Stimulated activated CD4-positive, alpha-beta T cell treated with anti-CD3 and anti-CD28 coated beads, Interleukin-2, amount 100 ng/mL, for 24 hours (primary cell): ENCODE data around the gene ZSWIM3.
"Not testable (repeated sequence)": the region's sequence is repeated elsewhere in the genome, so short reads cannot be mapped to it uniquely, and the experiment has no call there.

Source experiments
- DNase-seq, 2 donors: peaks; one replicate each; pipeline ENCODE4 v3.0.0-alpha.2; 2020

The ZSWIM3 gene

DNA sequence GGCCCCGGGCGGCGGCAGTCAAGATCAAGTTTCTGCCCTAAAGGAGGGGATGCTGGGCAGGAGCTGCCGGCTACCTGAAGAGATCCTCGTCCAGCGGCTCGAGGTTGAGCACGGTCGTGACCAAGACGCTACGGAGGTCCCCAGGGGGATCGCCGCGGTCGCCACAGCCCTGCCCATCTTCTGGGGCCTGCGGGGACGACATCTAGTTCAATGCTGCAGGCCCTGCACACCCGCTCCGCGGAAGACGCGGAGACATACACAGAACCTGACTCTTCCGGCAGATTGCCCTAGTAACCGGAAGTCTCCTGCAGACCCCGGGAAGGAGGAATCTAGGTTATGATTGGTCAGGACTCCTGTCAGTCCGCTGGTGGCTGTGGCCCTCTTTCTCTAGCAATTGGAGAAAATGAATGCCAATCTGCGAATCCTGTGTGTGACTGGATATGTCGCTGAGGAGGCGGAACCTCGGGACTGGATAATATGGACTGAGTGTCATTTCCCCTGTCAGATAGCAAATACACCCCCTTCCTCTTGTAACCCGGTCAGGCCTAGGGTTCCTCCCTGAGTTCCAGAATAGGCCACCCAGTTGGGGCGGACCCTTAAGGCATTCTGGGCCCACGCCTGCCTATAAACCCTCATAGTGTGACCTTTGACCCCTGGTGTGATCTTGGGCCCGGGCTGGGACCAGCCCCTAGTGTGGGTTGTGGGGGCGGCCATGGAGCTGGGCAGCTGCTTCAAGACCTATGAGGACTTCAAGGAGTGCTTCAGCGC is at the start of gene ZSWIM3, which contains the start of gene ACOT8:
TSS of gene ZSWIM3 (plus strand) at position 501 of the 768 bp plus-strand sequence. CDS start at position 713, 212 bp downstream.
TSS of gene ACOT8 (minus strand) at position 279 of the 768 bp plus-strand sequence. CDS start at position 202, 77 bp downstream.
- DNase-seq, result peak; percentile 85 to 92

- no peak for DNase-seq
Observed at GRCh38 chr20:45810191-45810970, 47.0 kb upstream of the ZSWIM3 start.

DNA sequence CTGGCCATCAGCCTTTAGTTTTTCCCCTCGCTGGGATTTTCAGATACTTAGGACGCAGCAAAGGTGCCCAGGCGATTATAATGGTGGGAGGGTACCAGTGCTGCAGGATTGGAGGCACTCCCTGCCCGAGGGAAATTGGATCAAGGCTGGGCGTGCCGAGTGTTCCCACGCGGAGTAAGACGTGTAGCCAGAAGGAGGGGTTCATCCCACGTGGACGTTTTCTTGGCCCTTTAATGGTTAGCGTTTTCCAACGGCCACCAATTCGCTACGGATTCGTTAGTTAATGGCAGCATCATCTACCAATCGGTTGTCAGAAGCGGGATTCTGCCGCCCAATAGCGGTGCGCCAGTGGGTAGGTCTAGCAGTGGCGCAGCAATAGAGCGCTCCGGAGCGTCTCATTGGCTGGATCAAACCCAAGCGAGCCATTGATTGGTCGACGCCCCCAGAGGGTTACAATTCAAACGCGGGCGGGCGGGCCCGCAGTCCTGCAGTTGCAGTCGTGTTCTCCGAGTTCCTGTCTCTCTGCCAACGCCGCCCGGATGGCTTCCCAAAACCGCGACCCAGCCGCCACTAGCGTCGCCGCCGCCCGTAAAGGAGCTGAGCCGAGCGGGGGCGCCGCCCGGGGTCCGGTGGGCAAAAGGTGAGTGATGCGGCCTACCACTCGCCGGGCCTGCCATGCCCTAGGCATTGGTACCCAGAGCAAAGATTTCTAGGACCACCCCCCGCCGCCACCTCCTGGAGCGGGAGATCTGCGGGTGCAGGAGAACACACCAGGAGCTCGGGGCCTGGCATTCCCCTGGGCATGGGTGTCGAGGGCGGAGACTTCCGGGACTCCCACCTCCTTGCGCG is 45.0 kb upstream of the ZSWIM3 start, which contains the start of gene UBE2C:
TSS of gene UBE2C (plus strand) at position 488 of the 849 bp plus-strand sequence. CDS start at position 540, 52 bp downstream.
- DNase-seq, result peak; percentile 93 to 94

DNA sequence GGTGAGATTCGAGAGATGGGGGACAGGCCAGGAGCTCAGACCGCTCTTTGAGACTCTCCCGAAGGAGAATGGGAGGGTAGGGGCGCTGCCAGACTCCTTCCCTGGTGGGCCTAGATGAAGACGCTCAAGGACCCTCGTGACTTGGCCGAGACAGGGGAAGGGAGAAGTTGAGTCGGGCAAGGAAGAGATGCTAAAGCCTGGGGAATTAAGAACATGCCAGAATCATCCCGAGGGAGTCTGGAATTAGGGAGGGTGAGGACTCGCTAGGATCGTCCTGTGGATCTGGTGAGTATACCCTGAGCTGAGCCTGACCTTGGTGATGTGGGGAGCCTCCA is 44.4 kb upstream of the ZSWIM3 start:
- no peak for DNase-seq

- DNase-seq, result no peak
Observed at GRCh38 chr20:45813489-45813888, 43.9 kb upstream of the ZSWIM3 start.

- no peak for DNase-seq
Observed at GRCh38 chr20:45814314-45814713, 43.1 kb upstream of the ZSWIM3 start.

GRCh38 chr20:45816951-45817350 is 40.5 kb upstream of the ZSWIM3 start:
- DNase-seq, result no peak

DNA sequence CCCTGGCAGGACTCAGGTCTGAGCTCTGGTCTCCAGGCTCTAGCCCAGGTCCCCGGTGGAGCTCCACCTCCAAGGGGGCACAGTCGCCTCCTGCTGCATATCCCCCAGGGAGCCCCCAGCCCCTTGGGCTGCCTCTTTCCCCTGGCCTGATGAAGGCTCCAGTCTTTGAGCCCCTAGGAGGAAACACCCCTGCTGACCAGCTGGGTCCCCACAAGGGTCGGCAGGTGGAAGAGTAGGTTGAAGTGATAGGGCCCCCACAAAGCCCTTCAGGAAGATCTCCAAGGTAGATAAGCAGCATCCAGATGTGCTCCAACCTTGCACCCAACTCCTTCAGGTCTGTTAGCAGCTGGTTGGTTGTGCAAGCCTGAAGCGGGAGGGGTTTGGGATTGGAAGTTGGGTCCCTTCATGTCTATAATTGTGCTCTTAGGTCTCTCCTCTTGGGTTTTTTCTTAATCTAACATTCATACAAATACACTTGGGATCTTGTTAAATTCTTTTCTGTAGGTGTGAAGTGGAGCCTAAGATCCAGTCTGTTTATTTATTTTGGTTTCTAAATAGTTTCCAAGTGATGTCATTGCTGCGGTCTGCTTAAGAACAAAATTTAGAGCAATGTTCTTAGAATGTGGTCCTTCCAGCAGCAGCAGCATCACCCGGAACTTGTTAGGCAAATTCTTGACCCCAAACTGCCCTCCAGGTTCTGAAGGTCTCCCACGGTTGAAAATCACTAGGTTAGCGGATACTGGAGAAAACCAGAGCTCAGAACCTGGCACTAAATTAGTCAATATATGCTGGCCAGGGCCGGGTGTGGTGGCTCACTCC is 39.8 kb upstream of the ZSWIM3 start:
- DNase-seq, result no peak

DNA sequence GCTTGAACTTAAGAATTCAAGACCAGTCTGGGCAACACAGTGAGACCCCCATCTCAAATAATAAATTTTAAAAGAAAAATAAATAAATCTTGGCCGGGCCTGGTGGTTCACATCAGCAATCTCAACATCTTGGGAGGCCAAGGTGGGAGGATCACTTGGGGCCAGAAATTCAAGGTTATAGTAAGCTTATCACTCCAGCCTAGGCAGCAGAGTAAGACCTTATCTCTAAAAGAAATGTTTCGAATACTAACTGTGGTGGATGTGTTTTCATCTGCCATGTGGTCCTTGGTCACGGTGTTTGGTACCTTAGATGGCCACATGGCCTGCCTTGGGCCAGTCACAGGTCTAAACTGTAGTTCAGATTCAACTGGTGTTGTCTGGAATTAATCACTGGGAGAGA is 39.2 kb upstream of the ZSWIM3 start:
- no peak for DNase-seq

GRCh38 chr20:45819466-45819865 is 37.9 kb upstream of the ZSWIM3 start:
- no peak for DNase-seq

- no peak for DNase-seq
Observed at GRCh38 chr20:45821947-45822346, 35.5 kb upstream of the ZSWIM3 start.

DNA sequence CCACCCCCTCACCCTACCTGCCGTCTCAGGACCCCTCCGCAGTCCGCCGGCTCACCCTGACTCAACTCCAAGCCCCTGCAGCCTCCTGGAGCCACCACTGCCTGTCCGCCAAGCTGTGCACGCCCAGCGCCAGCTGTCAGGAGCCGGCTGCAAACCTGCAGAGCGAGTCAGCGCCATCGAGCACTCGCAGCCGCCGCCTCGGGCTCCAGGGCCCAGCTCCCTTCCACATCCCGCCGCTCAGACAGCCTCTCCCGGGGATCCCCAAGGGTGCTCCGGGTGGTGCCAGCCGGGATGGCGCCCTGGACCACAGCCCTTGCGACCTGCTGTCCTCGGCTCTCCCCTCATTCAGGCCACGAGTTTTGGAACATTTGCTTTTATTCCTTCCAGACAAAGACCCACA is 34.6 kb upstream of the ZSWIM3 start:
- DNase-seq, result no peak

DNA sequence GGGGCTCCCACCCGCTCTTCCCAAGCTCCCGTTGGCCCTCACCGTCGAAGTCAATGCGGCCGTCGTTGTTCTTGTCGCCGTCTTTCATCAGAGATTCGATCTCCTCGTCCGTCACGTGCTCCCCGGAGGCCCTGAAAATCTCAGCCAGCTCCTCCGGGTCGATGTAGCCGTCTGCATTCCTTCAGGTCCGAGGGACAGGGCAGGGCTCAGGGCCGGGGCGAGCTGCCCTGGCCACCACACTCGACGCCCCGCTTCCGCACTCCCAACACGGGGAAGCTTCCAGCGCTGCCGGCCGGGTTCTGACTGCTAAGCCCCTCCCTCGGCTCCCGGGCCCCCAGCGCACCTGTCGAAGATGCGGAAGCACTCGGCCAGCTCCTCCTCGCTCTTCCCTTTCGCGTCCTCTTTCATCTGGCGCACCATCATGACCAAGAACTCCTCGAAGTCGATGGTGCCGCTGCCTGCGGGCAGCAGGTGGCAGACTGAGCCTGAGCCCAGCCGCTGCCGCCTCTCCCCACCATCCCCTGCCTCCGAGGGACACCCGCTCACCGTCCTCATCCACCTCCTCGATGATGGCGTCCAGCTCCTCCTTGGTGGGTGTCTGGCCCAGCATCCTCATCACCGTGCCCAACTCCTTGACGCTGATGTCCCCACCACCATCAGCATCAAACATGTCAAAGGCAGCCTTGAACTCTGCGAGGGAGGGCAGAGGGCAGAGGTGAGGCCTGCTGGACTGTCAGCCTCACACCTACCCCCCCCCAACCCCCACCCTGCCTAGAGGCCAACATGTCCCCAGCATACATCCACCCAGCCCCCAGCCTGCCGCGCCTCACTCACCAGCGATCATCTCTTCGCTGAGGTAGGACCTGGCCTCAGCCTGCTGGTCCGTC is 33.2 kb upstream of the ZSWIM3 start:
- DNase-seq, result peak; percentile 52 to 57

DNA sequence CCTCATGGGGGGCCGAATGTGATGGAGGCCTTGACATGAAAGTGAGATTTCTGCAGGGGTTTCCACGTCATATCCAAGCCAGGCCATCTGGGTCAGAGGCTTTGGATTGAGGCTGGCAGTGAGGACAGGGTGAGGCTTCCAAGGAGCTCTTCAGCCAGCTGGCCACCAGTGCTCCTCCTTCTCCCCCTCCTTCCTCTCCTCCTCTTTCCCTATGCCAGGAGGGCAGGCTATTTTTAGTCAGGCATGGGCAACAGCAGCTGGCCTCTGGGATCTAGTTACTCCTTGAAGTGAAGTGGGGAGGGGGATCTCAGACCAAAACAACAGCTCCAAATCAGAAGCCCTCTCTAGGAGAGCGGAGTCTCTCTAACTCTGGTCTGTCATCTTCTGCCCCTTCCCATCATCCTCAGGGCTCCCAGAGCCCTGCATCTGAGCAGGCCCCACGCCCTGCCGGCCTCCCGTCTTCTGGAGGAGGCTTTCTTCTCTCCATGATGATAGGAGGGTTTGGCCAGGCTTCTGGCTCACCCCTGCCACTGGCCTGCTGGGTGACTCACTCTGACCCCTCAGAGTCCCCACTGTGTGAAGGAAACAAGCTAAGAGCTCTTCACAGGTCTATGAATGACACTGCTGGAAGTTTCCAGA is 30.9 kb upstream of the ZSWIM3 start:
- no peak for DNase-seq

DNA sequence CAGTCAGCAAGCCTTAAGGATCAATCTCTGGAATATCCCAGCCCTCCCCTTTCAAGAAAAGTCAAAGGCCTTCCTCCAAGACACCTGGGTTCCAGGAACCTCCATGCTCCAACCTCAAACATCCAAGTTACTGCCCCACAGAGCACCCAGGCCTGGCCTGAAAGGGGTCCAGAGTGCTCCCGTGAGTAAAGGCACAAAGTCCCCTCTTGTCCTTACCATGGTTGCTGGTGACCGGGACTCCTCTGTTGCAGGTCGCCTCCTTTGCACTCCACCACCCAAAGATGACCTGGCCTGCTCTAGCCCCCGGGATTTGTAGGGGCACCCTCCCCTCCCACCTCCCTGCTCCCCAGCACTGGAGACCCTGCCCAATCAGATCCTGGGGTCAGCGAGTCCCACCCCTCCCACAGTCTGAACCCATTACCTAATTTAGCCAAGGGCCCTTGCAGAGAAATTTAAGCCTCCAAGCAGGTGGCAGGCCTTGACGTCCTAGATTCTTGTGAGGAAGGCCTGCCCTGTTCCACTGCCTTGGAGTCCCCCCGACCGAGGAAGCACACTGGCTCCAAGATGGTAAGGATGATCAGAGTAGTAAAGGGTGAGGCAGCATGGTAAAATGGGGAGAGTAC is 30.3 kb upstream of the ZSWIM3 start, which contains the start of gene TNNC2:
TSS of gene TNNC2 (minus strand) at position 283 of the 623 bp plus-strand sequence. CDS start at position 219, 64 bp downstream.
- DNase-seq, result no peak

- no peak for DNase-seq
Observed at GRCh38 chr20:45827712-45828111, 29.7 kb upstream of the ZSWIM3 start.

- no peak for DNase-seq
Observed at GRCh38 chr20:45828589-45828988, 28.8 kb upstream of the ZSWIM3 start.

DNA sequence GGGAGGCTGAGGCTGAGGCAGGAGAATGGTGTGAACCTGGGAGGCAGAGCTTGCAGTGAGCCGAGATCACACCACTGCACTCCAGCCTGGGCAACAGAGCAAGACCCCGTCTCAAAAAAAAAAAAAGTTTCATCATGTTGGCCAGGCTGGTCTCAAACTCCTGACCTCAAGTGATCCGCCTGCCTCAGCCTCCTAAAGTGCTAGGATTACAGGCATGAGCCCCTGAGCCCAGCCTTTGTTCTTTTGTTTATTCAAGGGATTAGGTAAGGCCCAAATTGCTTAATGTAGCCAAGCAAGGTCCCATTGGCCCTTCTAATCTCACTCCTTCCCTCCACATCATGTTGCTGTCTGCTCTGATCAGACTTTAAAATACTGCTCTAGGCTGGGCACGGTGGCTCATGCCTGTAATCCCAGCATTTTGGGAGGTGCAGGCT is 27.7 kb upstream of the ZSWIM3 start:
- not testable (repeated sequence) for DNase-seq

DNA sequence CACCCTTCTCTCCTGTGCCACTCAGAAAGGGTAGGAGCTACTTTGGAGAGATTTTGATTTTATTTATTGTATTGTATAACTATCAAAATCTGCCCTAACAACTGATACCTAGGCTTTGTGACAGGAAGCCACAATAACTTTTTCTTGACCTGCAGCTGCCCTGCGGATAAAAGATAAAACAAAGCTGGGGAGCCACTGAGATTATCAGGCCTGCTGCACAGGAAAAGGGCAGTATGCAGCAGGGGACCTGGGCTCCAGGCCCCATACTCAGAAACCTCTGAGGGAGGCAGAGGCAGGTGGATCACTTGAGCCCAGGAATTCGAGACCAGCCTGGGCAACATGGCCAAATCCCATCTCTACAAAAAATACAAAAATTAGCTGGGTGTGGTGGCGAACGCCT is 24.8 kb upstream of the ZSWIM3 start:
- DNase-seq, result no peak
